Measurements from ENCODE around the gene KCTD17. TPM values are rescaled to one million over a fixed set of nuclear protein-coding genes. Genes with fewer than 3 reads are reported as not detected.

Gene KCTD17
- total RNA-seq, 2 experiments from 2014 or later = 17.3 to 17.9 TPM

- intact Hi-C loops (cut with DNase I, micrococcal nuclease) = no loop called here
- no peak for DNase-seq
- H3K27me3 Mint-ChIP-seq = no peaks in the 10 kb centered on the region
- no peak overlapping the region for H3K4me3 ChIP-seq (ENCODE audit: low read length)
- ChIA-PET CTCF (no interaction called here), POLR2A (no interaction called here)
- H3K4me1 Mint-ChIP-seq (ENCODE audit: low read depth) = peaks cover 5% of the 10 kb centered on the region
- peaks cover 21% of the 10 kb centered on the region for H3K4me1 ChIP-seq (ENCODE audit: insufficient read depth, low read length)
- no peak for TF ChIP-seq CTCF (IDR thresholded peaks at IDR 0.05)
- H3K27ac ChIP-seq (ENCODE audit: low read depth in 1 of 2, low read length in 2 of 2) = no peak overlapping the region
- H3K9me3 Mint-ChIP-seq = no peaks in the 10 kb centered on the region
- H3K27ac Mint-ChIP-seq = no peak overlapping the region
- H3K27me3 ChIP-seq (ENCODE audit: control insufficient read depth in 1 of 2, insufficient read depth in 2 of 2, low read length in 2 of 2) = no peaks in the 10 kb centered on the region
- no peaks in the 10 kb centered on the region for H3K9me3 ChIP-seq (ENCODE audit: control insufficient read depth in 1 of 2, insufficient read depth in 1 of 2, low read length in 2 of 2)
- no peaks in the 10 kb centered on the region for H3K36me3 ChIP-seq (ENCODE audit: insufficient read depth, low read length)
- ATAC-seq (ENCODE audit: poor library complexity) = no peak
- no peaks in the 10 kb centered on the region for H3K36me3 Mint-ChIP-seq (ENCODE audit: low read depth)
- H3K4me3 Mint-ChIP-seq = no peak overlapping the region
These were observed 3.4 kb upstream of the KCTD17 start for GRCh38 chr22:37048133-37048532.

GRCh38 chr22:37049224-37049623 lies 2.3 kb upstream of the KCTD17 start:
- Mint-ChIP-seq H3K4me1 (ENCODE audit: low read depth) (peaks cover 5% of the 10 kb centered on the region), H3K36me3 (ENCODE audit: low read depth) (no peaks in the 10 kb centered on the region), H3K27ac (no peak overlapping the region), H3K9me3 (no peaks in the 10 kb centered on the region), H3K4me3 (peak overlapping the region; percentile 38), H3K27me3 (no peaks in the 10 kb centered on the region)
- Histone ChIP-seq H3K4me1 (ENCODE audit: insufficient read depth, low read length) (peaks cover 28% of the 10 kb centered on the region), H3K27ac (ENCODE audit: low read depth in 1 of 2, low read length in 2 of 2) (no peak overlapping the region), H3K27me3 (ENCODE audit: control insufficient read depth in 1 of 2, insufficient read depth in 2 of 2, low read length in 2 of 2) (no peaks in the 10 kb centered on the region), H3K4me3 (ENCODE audit: low read length) (no peak overlapping the region), H3K36me3 (ENCODE audit: insufficient read depth, low read length) (no peaks in the 10 kb centered on the region), H3K9me3 (ENCODE audit: control insufficient read depth in 1 of 2, insufficient read depth in 1 of 2, low read length in 2 of 2) (no peaks in the 10 kb centered on the region)
- ATAC-seq (ENCODE audit: poor library complexity) (no peak), DNase-seq (no peak)
- CTCF ChIA-PET = interaction anchor here (0.6 kb wide), 1 partner anchor 423 kb away, joined by 3 read pairs; no protein-coding TSS in a partner anchor
- TF ChIP-seq CTCF (IDR thresholded peaks at IDR 0.05) = no peak
- intact Hi-C loops (cut with DNase I, micrococcal nuclease) = no loop called here
- POLR2A ChIA-PET = no interaction called here

- no peak for DNase-seq
- no peaks in the 10 kb centered on the region for H3K27me3 ChIP-seq (ENCODE audit: control insufficient read depth in 1 of 2, insufficient read depth in 2 of 2, low read length in 2 of 2)
- H3K9me3 ChIP-seq (ENCODE audit: control insufficient read depth in 1 of 2, insufficient read depth in 1 of 2, low read length in 2 of 2) = no peaks in the 10 kb centered on the region
- H3K4me1 ChIP-seq (ENCODE audit: insufficient read depth, low read length) = peaks cover 28% of the 10 kb centered on the region
- peaks cover 9% of the 10 kb centered on the region for H3K36me3 ChIP-seq (ENCODE audit: insufficient read depth, low read length)
- no peak overlapping the region for H3K27ac ChIP-seq (ENCODE audit: low read depth in 1 of 2, low read length in 2 of 2)
- peaks cover 5% of the 10 kb centered on the region for H3K4me1 Mint-ChIP-seq (ENCODE audit: low read depth)
- ChIA-PET CTCF (interaction anchor here (1.3 kb wide), 1 partner anchor 71 kb away, joined by 5 read pairs; no protein-coding TSS in a partner anchor), POLR2A (interaction anchor here (1.4 to 1.7 kb wide), 5 partner anchors 13 to 275 kb away, joined by 3 to 9 read pairs (median 6); partner anchors contain the start of gene IFT27)
- ATAC-seq (ENCODE audit: poor library complexity) = no peak
- peaks cover 12% of the 10 kb centered on the region for H3K36me3 Mint-ChIP-seq (ENCODE audit: low read depth)
- no peak overlapping the region for H3K4me3 ChIP-seq (ENCODE audit: low read length)
- peak overlapping the region; percentile 70 for H3K4me3 Mint-ChIP-seq
- no peak overlapping the region for H3K27ac Mint-ChIP-seq
- H3K27me3 Mint-ChIP-seq = no peaks in the 10 kb centered on the region
- no peak for TF ChIP-seq CTCF (IDR thresholded peaks at IDR 0.05)
- no peaks in the 10 kb centered on the region for H3K9me3 Mint-ChIP-seq
- intact Hi-C loops (cut with DNase I, micrococcal nuclease) = loop anchor here in 1 of 2 experiments (1.0 kb wide), 1 partner anchor 275 kb away; the partner anchor contains the start of gene IFT27
These were observed 629 bp upstream of the KCTD17 start for GRCh38 chr22:37050913-37051312.
